OCI-LY7 (cell line): Measurements from ENCODE around the gene TOM1L2. TPM values are rescaled to one million over a fixed set of nuclear protein-coding genes. Genes with fewer than 3 reads are reported as not detected.
A peak's percentile ranks its signal among the peaks of the same experiment; 100 is the strongest.
"Not testable (repeated sequence)": the region's sequence is repeated elsewhere in the genome, so short reads cannot be mapped to it uniquely, and the experiment has no call there.

Experiments
- BruUV-seq: library from RNA; stranded (reverse); fragments of 400-500 nt; replicated peaks from 2 replicates; lab custom pipeline; 2021; lab: Mats Ljungman, UMichigan
- CTCF ChIA-PET: fragments of 300-600 bp; sonication (Branson Sonifier 250); formaldehyde crosslinking; loops from one replicate; lab custom pipeline; 2022; ENCODE audit warnings: antibody characterized with exemption; ENCODE audit not compliant: unreplicated experiment; lab: Charles Lee
- POLR2A ChIA-PET: fragments of 300-600 bp; sonication (Branson Sonifier 250); formaldehyde crosslinking; loops from one replicate; lab custom pipeline; 2022; ENCODE audit warnings: antibody characterized with exemption; lab: Charles Lee
- DNase-seq: peaks from one replicate; pipeline ENCODE4 v3.0.0-alpha.2; 2015; ENCODE audit warnings: low spot score
- H2AFZ ChIP-seq: fragments of 200-600 bp; sonication (generic), shearing (Covaris generic); 2 replicates; pipeline ENCODE4 v1.6.1; 2014; ENCODE audit warnings: mild to moderate bottlenecking, antibody characterized with exemption, low read length, moderate library complexity
- H3K27ac ChIP-seq: fragments of 200-600 bp; sonication (generic); 2 replicates; pipeline ENCODE4 v1.5.1; 2014; ENCODE audit warnings: mixed run types, low read depth, mild to moderate bottlenecking, moderate library complexity, low read length, inconsistent platforms; ENCODE audit not compliant: poor library complexity, severe bottlenecking
- H3K36me3 ChIP-seq: fragments of 200-600 bp; sonication (generic); 2 replicates; pipeline ENCODE4 v1.6.1; 2014; ENCODE audit warnings: mild to moderate bottlenecking, antibody characterized with exemption, low read length, moderate library complexity, mixed read lengths; ENCODE audit not compliant: insufficient read depth
- H3K4me1 ChIP-seq: fragments of 200-600 bp; sonication (generic); 2 replicates; pipeline ENCODE4 v1.5.1; 2014; ENCODE audit warnings: mild to moderate bottlenecking, low read length; ENCODE audit not compliant: insufficient read depth, poor library complexity, severe bottlenecking
- H3K4me2 ChIP-seq: fragments of 200-600 bp; sonication (generic); 2 replicates; pipeline ENCODE4 v1.6.1; 2014; ENCODE audit warnings: mild to moderate bottlenecking, low read length
- H3K4me3 ChIP-seq: fragments of 200-600 bp; sonication (generic); 2 replicates; pipeline ENCODE4 v1.5.1; 2014; ENCODE audit warnings: mild to moderate bottlenecking, low read depth, low read length; ENCODE audit not compliant: poor library complexity, severe bottlenecking
- H3K79me2 ChIP-seq: fragments of 200-600 bp; sonication (generic); 2 replicates; pipeline ENCODE4 v1.6.1; 2016; ENCODE audit warnings: low read depth, mild to moderate bottlenecking, low read length, moderate library complexity, mixed read lengths; ENCODE audit not compliant: insufficient read depth
- H3K9me2 ChIP-seq: fragments of 200-600 bp; sonication (generic); 2 replicates; pipeline ENCODE4 v1.6.1; 2016; ENCODE audit warnings: mild to moderate bottlenecking, low read length, mixed read lengths; ENCODE audit not compliant: insufficient read depth
- H3K9me3 ChIP-seq: fragments of 200-600 bp; sonication (generic); 2 replicates; pipeline ENCODE4 v1.6.1; 2014; ENCODE audit warnings: mild to moderate bottlenecking, mixed run types, low read length, mixed read lengths
- H4K20me1 ChIP-seq: fragments of 200-600 bp; sonication (generic); 2 replicates; pipeline ENCODE4 v1.6.1; 2014; ENCODE audit warnings: mild to moderate bottlenecking, antibody characterized with exemption, low read length, moderate library complexity, mixed read lengths; ENCODE audit not compliant: insufficient read depth
- EZH2phosphoT487 ChIP-seq: fragments of 200-600 bp; sonication (generic); IDR thresholded peaks from 2 replicates; pipeline ENCODE4 v1.6.1; 2018; ENCODE audit warnings: low read depth, borderline replicate concordance, mild to moderate bottlenecking, mixed run types, antibody characterized with exemption, low read length, moderate library complexity, mixed read lengths
- intact Hi-C: fragments of 100-400 bp; cut with micrococcal nuclease; formaldehyde crosslinking; loops from one replicate; pipeline ENCODE4 v1.10.0; 2022; ENCODE audit not compliant: unreplicated experiment
- total RNA-seq, 2 experiments: library from RNA; depleted of rRNA in 1 of 2; stranded (reverse); fragments of >200 nt in 1 of 2; shearing (Covaris generic) in 1 of 2; gene quantifications; 2 replicates each; pipeline ENCODE4 v1.2.3, GENCODE V29; 2014 to 2022
- TF ChIP-seq, protein P1 (sequence below): fragments of 200-600 bp; sonication (generic); conservative IDR thresholded peaks from 2 replicates; pipeline ENCODE4 v1.5.1; 2014; ENCODE audit warnings: mild to moderate bottlenecking, antibody characterized with exemption, low read length, moderate library complexity, mixed read lengths

Gene TOM1L2
- total RNA-seq, 2 experiments from 2014 or later: 4.9 to 14.3 TPM

DNA sequence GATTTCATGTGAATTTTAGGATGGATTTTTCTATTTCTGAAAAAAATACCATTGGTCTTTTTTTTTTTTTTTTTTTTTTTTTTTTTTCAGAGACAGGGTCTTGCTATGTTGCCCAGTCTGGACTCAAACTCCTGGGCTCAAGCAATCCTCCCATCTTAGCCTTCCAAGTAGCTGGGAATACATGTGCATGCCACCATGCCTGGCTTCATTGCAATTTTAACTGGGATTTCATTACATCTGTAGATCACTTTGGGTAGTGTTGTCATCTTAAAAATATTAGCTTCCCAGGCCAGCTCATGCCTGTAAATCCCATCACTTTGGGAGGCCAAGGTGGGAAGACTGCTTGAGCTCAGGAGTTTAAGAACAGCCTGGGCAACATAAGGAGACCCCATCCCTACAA lies 54.8 kb downstream of the TOM1L2 start:
- no peaks in the 10 kb centered on the region for H4K20me1 ChIP-seq
- no peak overlapping the region for H3K27ac ChIP-seq
- no peak for TF ChIP-seq EZH2phosphoT487
- TF ChIP-seq, protein P1, sequence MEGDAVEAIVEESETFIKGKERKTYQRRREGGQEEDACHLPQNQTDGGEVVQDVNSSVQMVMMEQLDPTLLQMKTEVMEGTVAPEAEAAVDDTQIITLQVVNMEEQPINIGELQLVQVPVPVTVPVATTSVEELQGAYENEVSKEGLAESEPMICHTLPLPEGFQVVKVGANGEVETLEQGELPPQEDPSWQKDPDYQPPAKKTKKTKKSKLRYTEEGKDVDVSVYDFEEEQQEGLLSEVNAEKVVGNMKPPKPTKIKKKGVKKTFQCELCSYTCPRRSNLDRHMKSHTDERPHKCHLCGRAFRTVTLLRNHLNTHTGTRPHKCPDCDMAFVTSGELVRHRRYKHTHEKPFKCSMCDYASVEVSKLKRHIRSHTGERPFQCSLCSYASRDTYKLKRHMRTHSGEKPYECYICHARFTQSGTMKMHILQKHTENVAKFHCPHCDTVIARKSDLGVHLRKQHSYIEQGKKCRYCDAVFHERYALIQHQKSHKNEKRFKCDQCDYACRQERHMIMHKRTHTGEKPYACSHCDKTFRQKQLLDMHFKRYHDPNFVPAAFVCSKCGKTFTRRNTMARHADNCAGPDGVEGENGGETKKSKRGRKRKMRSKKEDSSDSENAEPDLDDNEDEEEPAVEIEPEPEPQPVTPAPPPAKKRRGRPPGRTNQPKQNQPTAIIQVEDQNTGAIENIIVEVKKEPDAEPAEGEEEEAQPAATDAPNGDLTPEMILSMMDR: no peak
- H3K4me1 ChIP-seq: peaks cover 8% of the 10 kb centered on the region
- POLR2A ChIA-PET: interaction anchor here (0.6 to 1.7 kb wide), 2 partner anchors 15 to 238 kb away, joined by 3 to 6 read pairs; no protein-coding TSS in a partner anchor
- H3K9me2 ChIP-seq: no peaks in the 10 kb centered on the region
- intact Hi-C loops: loop anchor here (5.0 kb wide), 1 partner anchor 55 kb away; no protein-coding TSS in a partner anchor
- CTCF ChIA-PET: no interaction called here
- DNase-seq: no peak
- H3K36me3 ChIP-seq: no peaks in the 10 kb centered on the region
- H3K4me3 ChIP-seq: no peak overlapping the region
- no TSS peak for BruUV-seq
- H3K4me2 ChIP-seq: no peak overlapping the region
- no peaks in the 10 kb centered on the region for H3K9me3 ChIP-seq
- H3K79me2 ChIP-seq: no peaks in the 10 kb centered on the region
- H2AFZ ChIP-seq: no peak overlapping the region

DNA sequence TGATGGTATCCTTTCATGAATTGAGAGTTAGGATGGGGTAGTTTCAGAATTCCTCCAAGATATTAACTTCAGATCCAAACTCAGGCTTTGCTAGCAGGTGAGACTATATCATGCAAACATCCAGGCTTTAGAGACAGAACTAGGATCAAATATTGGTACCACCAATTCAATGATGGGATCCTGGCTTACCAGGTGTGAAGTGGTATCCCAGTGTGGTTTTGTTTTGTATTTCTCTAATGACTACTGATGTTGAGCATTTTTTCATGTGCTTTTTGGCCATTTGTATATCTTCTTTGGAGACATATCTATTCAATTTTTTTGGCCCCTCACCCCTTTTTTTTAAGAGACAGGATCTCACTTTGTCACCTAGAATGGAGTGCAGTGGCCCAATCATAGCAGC lies 57.0 kb downstream of the TOM1L2 start:
- H3K4me3 ChIP-seq: no peak overlapping the region
- H3K4me1 ChIP-seq: peaks cover 8% of the 10 kb centered on the region
- intact Hi-C loops: loop anchor here (5.0 kb wide), 1 partner anchor 53 kb away; no protein-coding TSS in a partner anchor
- H4K20me1 ChIP-seq: no peaks in the 10 kb centered on the region
- no peaks in the 10 kb centered on the region for H3K9me2 ChIP-seq
- H3K79me2 ChIP-seq: no peaks in the 10 kb centered on the region
- BruUV-seq: no TSS peak
- no peak overlapping the region for H3K4me2 ChIP-seq
- no peak overlapping the region for H2AFZ ChIP-seq
- TF ChIP-seq, protein P1: no peak
- TF ChIP-seq EZH2phosphoT487: no peak
- H3K36me3 ChIP-seq: no peaks in the 10 kb centered on the region
- DNase-seq: no peak
- ChIA-PET POLR2A (interaction anchor here (0.7 kb wide), 1 partner anchor 149 kb away, joined by 3 read pairs; no protein-coding TSS in a partner anchor), CTCF (no interaction called here)
- H3K27ac ChIP-seq: no peak overlapping the region
- no peaks in the 10 kb centered on the region for H3K9me3 ChIP-seq

DNA sequence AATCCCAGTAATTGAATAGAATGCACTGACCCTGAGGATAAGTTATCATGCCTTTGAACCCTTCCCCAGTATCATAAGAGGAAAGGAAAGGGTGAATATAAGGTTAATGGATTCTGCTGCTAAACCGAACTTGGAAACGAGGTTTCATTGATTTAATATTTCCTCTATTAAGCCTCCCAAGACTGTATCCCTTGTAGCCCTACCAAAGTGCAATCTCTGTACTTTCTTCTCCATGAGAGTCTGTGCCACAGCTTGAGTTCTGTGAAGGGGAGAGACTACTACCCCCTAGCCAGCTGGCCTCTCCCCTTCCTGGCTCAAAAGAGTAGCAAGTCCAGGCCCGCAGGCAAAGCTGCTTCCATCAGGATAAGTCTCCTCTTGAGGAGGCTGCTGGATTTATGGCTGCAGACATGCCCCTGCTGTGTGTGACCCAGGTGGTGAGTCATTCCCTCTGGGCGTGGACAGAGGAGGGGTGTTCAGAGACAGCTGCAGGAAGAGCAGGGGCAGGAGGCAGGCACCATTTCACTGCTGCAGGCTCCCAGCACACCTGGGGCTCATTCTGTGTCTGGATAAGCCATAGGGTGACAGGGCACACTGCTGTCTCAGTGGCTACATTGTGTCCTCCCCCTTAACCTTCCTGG lies 58.4 kb downstream of the TOM1L2 start:
- intact Hi-C loops: no loop called here

DNA sequence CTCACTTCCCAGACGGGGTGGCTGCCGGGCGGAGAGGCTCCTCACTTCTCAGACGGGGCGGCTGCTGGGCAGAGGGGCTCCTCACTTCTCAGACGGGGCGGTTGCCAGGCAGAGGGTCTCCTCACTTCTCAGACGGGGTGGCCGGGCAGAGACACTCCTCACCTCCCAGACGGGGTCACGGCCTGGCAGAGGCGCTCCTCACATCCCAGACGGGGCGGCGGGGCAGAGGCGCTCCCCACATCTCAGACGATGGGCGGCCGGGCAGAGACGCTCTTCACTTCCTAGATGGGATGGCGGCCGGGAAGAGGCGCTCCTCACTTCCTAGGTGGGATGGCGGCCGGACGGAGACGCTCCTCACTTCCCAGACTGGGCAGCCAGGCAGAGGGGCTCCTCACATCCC lies 59.9 kb downstream of the TOM1L2 start:
- H2AFZ ChIP-seq, POLR2A ChIA-PET, intact Hi-C loops, H3K9me3 ChIP-seq, DNase-seq, H3K79me2 ChIP-seq, H3K9me2 ChIP-seq, H3K27ac ChIP-seq, H3K36me3 ChIP-seq, H3K4me3 ChIP-seq, BruUV-seq, CTCF ChIA-PET, H3K4me2 ChIP-seq, H3K4me1 ChIP-seq, H4K20me1 ChIP-seq: not testable (repeated sequence)

More for the DNA sequence above, 58.4 kb downstream of the TOM1L2 start:
- Histone ChIP-seq H3K9me2 (no peaks in the 10 kb centered on the region), H4K20me1 (no peaks in the 10 kb centered on the region), H3K9me3 (no peaks in the 10 kb centered on the region), H3K4me1 (no peaks in the 10 kb centered on the region), H3K4me2 (no peak overlapping the region), H2AFZ (no peak overlapping the region), H3K36me3 (no peaks in the 10 kb centered on the region), H3K4me3 (no peak overlapping the region), H3K27ac (no peak overlapping the region), H3K79me2 (no peaks in the 10 kb centered on the region)
- DNase-seq: peak; percentile 21
- ChIA-PET CTCF (no interaction called here), POLR2A (interaction anchor here (0.5 kb wide), 1 partner anchor 13 kb away, joined by 3 read pairs; no protein-coding TSS in a partner anchor)
- BruUV-seq: no TSS peak
- TF ChIP-seq EZH2phosphoT487: no peak
- TF ChIP-seq, protein P1: no peak
